Urothelium cell line (cell line): Measurements from ENCODE around the gene SYT9.

ENCODE experiments used
- DNase-seq: peaks from one replicate; pipeline ENCODE4 v3.0.0; 2011; ENCODE audit warnings: low spot score, mixed read lengths
- FAIRE-seq: peaks from 2 replicates; lab custom pipeline; 2011; peaks lifted over from hg19 to GRCh38; lab: Jason Lieb, UNC

Gene SYT9

GRCh38 chr11:7451952-7452494, 200.3 kb downstream of the SYT9 start:
- FAIRE-seq (no peak), DNase-seq (no peak)

GRCh38 chr11:7454854-7455253, 203.2 kb downstream of the SYT9 start:
- FAIRE-seq, result no peak
- DNase-seq, result no peak

GRCh38 chr11:7457211-7457610, 205.5 kb downstream of the SYT9 start:
- no peak for FAIRE-seq
- DNase-seq, result no peak

GRCh38 chr11:7462706-7463105, 211.0 kb downstream of the SYT9 start:
- FAIRE-seq (no peak), DNase-seq (no peak)

GRCh38 chr11:7467652-7468051, 215.9 kb downstream of the SYT9 start:
- FAIRE-seq, result no peak
- no peak for DNase-seq

- no peak for FAIRE-seq
- no peak for DNase-seq
Observed at GRCh38 chr11:7469351-7469865, 217.7 kb downstream of the SYT9 start.

- FAIRE-seq (no peak), DNase-seq (no peak)
Observed at GRCh38 chr11:7471071-7471470, 219.4 kb downstream of the SYT9 start.

GRCh38 chr11:7473717-7474116, 222.0 kb downstream of the SYT9 start:
- DNase-seq, result no peak
- no peak for FAIRE-seq

GRCh38 chr11:7480113-7480512, 228.4 kb downstream of the SYT9 start:
- no peak for FAIRE-seq
- DNase-seq, result no peak

- FAIRE-seq, result no peak
- no peak for DNase-seq
Observed at GRCh38 chr11:7484131-7484530, 232.4 kb downstream of the SYT9 start.

GRCh38 chr11:7484645-7485044, 232.9 kb downstream of the SYT9 start:
- FAIRE-seq, result no peak
- no peak for DNase-seq

GRCh38 chr11:7485186-7486097, 233.7 kb downstream of the SYT9 start, which contains the start of gene OLFML1:
TSS of gene OLFML1 (plus strand) at chr11:7485506. CDS start at chr11:7485876, 370 bp downstream.
- DNase-seq, result no peak
- FAIRE-seq, result no peak

- FAIRE-seq (no peak), DNase-seq (no peak)
Observed at GRCh38 chr11:7486098-7486780, 234.5 kb downstream of the SYT9 start.

- FAIRE-seq (no peak), DNase-seq (no peak)
Observed at GRCh38 chr11:7486781-7487140, 235.1 kb downstream of the SYT9 start.

- FAIRE-seq (no peak), DNase-seq (no peak)
Observed at GRCh38 chr11:7487360-7487759, 235.7 kb downstream of the SYT9 start.

GRCh38 chr11:7488681-7489080, 237.0 kb downstream of the SYT9 start:
- DNase-seq (no peak), FAIRE-seq (no peak)

- no peak for FAIRE-seq
Observed at GRCh38 chr11:7489376-7489775, 237.7 kb downstream of the SYT9 start.

GRCh38 chr11:7490054-7490453, 238.3 kb downstream of the SYT9 start:
- DNase-seq, result peak; percentile 64
- FAIRE-seq, result no peak

More at GRCh38 chr11:7489376-7489775, 237.7 kb downstream of the SYT9 start:
- no peak for DNase-seq

GRCh38 chr11:7490535-7490934, 238.8 kb downstream of the SYT9 start:
- FAIRE-seq (no peak), DNase-seq (peak; percentile 10)

GRCh38 chr11:7492253-7492652, 240.5 kb downstream of the SYT9 start:
- no peak for DNase-seq
- no peak for FAIRE-seq

- FAIRE-seq (no peak), DNase-seq (no peak)
Observed at GRCh38 chr11:7493670-7494069, 242.0 kb downstream of the SYT9 start.
